Neuron (in vitro differentiated cells): ENCODE data around the gene OR52A1.

Experiments
- H2AFZ ChIP-seq: one replicate; pipeline ENCODE4 v1.6.1; 2013; ENCODE audit warnings: low read depth, mild to moderate bottlenecking, inconsistent platforms, low read length, moderate library complexity
- H3K27me3 ChIP-seq: one replicate; pipeline ENCODE4 v1.6.1; 2013; ENCODE audit warnings: low read length; ENCODE audit not compliant: insufficient read depth
- H3K36me3 ChIP-seq: one replicate; pipeline ENCODE4 v1.6.1; 2013; ENCODE audit warnings: low read length; ENCODE audit not compliant: insufficient read depth
- H3K4me1 ChIP-seq: one replicate; pipeline ENCODE4 v1.6.1; 2013; ENCODE audit warnings: low read length; ENCODE audit not compliant: insufficient read depth
- H3K4me3 ChIP-seq: 2 replicates; pipeline ENCODE4 v1.5.1; 2013; ENCODE audit warnings: mild to moderate bottlenecking, low read length, moderate library complexity
- H3K9me3 ChIP-seq: one replicate; pipeline ENCODE4 v1.6.1; 2013; ENCODE audit warnings: low read length

OR52A1 gene

GRCh38 chr11:5123802-5124521 lies 30.6 kb downstream of the OR52A1 start:
- H3K27me3 ChIP-seq, result no peaks in the 10 kb centered on the region
- no peak overlapping the region for H2AFZ ChIP-seq
- no peaks in the 10 kb centered on the region for H3K9me3 ChIP-seq
- no peaks in the 10 kb centered on the region for H3K4me1 ChIP-seq
- no peaks in the 10 kb centered on the region for H3K36me3 ChIP-seq
- H3K4me3 ChIP-seq, result no peak overlapping the region

- Histone ChIP-seq H3K4me1 (no peaks in the 10 kb centered on the region), H3K36me3 (no peaks in the 10 kb centered on the region), H3K9me3 (no peaks in the 10 kb centered on the region), H2AFZ (no peak overlapping the region), H3K27me3 (no peaks in the 10 kb centered on the region), H3K4me3 (no peak overlapping the region)
Observed at GRCh38 chr11:5118893-5119292, 35.7 kb downstream of the OR52A1 start.

GRCh38 chr11:5117588-5117987 lies 37.0 kb downstream of the OR52A1 start:
- no peaks in the 10 kb centered on the region for H3K4me1 ChIP-seq
- H3K4me3 ChIP-seq, result no peak overlapping the region
- no peaks in the 10 kb centered on the region for H3K36me3 ChIP-seq
- no peaks in the 10 kb centered on the region for H3K27me3 ChIP-seq
- no peak overlapping the region for H2AFZ ChIP-seq
- no peaks in the 10 kb centered on the region for H3K9me3 ChIP-seq

GRCh38 chr11:5115339-5115738 lies 39.2 kb downstream of the OR52A1 start:
- no peak overlapping the region for H3K4me3 ChIP-seq

GRCh38 chr11:5107285-5107684 lies 47.3 kb downstream of the OR52A1 start:
- no peaks in the 10 kb centered on the region for H3K4me1 ChIP-seq
- no peaks in the 10 kb centered on the region for H3K27me3 ChIP-seq
- H3K36me3 ChIP-seq, result no peaks in the 10 kb centered on the region
- H3K4me3 ChIP-seq, result no peak overlapping the region
- H3K9me3 ChIP-seq, result no peaks in the 10 kb centered on the region
- H2AFZ ChIP-seq, result no peak overlapping the region

More at GRCh38 chr11:5115339-5115738, 39.2 kb downstream of the OR52A1 start:
- Histone ChIP-seq H3K4me1 (no peaks in the 10 kb centered on the region), H3K36me3 (no peaks in the 10 kb centered on the region), H2AFZ (no peak overlapping the region), H3K9me3 (no peaks in the 10 kb centered on the region), H3K27me3 (no peaks in the 10 kb centered on the region)

- Histone ChIP-seq H3K36me3 (no peaks in the 10 kb centered on the region), H3K9me3 (no peaks in the 10 kb centered on the region), H3K4me1 (no peaks in the 10 kb centered on the region), H3K27me3 (no peaks in the 10 kb centered on the region), H3K4me3 (no peak overlapping the region), H2AFZ (no peak overlapping the region)
Observed at GRCh38 chr11:5103066-5103465, 51.5 kb downstream of the OR52A1 start.

- H3K4me1 ChIP-seq, result no peaks in the 10 kb centered on the region
- no peak overlapping the region for H3K4me3 ChIP-seq
- no peaks in the 10 kb centered on the region for H3K36me3 ChIP-seq
- H3K27me3 ChIP-seq, result no peaks in the 10 kb centered on the region
- no peak overlapping the region for H2AFZ ChIP-seq
- H3K9me3 ChIP-seq, result no peaks in the 10 kb centered on the region
Observed at GRCh38 chr11:5102246-5102645, 52.3 kb downstream of the OR52A1 start.

- Histone ChIP-seq H3K4me3 (no peak overlapping the region), H3K27me3 (no peaks in the 10 kb centered on the region), H3K9me3 (no peaks in the 10 kb centered on the region), H2AFZ (no peak overlapping the region), H3K4me1 (no peaks in the 10 kb centered on the region), H3K36me3 (no peaks in the 10 kb centered on the region)
Observed at GRCh38 chr11:5096011-5096410, 58.5 kb downstream of the OR52A1 start.
